ENCODE measurements around the gene PHKB.

GRCh38 chr16:47469227-47469626, 8.1 kb downstream of the PHKB start:
- TF ChIP-seq POLR2AphosphoS5 (IDR thresholded peaks at IDR 0.05; ENCODE audit: low read depth, low read length) (no peak), TAF1 (IDR thresholded peaks at IDR 0.05; ENCODE audit: borderline replicate concordance, insufficient read depth, low read length) (no peak)
- TF ChIP-seq, protein P1, sequence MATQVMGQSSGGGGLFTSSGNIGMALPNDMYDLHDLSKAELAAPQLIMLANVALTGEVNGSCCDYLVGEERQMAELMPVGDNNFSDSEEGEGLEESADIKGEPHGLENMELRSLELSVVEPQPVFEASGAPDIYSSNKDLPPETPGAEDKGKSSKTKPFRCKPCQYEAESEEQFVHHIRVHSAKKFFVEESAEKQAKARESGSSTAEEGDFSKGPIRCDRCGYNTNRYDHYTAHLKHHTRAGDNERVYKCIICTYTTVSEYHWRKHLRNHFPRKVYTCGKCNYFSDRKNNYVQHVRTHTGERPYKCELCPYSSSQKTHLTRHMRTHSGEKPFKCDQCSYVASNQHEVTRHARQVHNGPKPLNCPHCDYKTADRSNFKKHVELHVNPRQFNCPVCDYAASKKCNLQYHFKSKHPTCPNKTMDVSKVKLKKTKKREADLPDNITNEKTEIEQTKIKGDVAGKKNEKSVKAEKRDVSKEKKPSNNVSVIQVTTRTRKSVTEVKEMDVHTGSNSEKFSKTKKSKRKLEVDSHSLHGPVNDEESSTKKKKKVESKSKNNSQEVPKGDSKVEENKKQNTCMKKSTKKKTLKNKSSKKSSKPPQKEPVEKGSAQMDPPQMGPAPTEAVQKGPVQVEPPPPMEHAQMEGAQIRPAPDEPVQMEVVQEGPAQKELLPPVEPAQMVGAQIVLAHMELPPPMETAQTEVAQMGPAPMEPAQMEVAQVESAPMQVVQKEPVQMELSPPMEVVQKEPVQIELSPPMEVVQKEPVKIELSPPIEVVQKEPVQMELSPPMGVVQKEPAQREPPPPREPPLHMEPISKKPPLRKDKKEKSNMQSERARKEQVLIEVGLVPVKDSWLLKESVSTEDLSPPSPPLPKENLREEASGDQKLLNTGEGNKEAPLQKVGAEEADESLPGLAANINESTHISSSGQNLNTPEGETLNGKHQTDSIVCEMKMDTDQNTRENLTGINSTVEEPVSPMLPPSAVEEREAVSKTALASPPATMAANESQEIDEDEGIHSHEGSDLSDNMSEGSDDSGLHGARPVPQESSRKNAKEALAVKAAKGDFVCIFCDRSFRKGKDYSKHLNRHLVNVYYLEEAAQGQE (IDR thresholded peaks at IDR 0.05; ENCODE audit: insufficient read depth in 1 of 2, low read depth in 2 of 2, low read length in 2 of 2): no peak

Measured in PFSK-1 (cell line).